GM12878 (cell line): Measurements from ENCODE around the gene PELI2. TPM values are rescaled to one million over a fixed set of nuclear protein-coding genes. Genes with fewer than 3 reads are reported as not detected.

Experiments
- ATAC-seq: fragments of 200-7000 bp; cut with Tn5 transposase; 3 replicates; pipeline ENCODE4 v1.9.1; 2020; ENCODE audit warnings: mild to moderate bottlenecking, moderate library complexity
- BruUV-seq: library from RNA; stranded (reverse); fragments of 400-500 nt; replicated peaks from 2 replicates; lab custom pipeline; 2021; lab: Mats Ljungman, UMichigan
- CTCF ChIA-PET: fragments of 300-600 bp; sonication (Branson Sonifier 250); formaldehyde crosslinking; extraction: SDS; loops from one replicate; lab custom pipeline; 2021; ENCODE audit warnings: inconsistent platforms; lab: Yijun Ruan, JAX
- POLR2A ChIA-PET: fragments of 350-600 bp; formaldehyde crosslinking; extraction: SDS; loops from one replicate; lab custom pipeline; 2021; ENCODE audit warnings: inconsistent platforms; lab: Charles Lee
- RAD21 ChIA-PET: fragments of 300-600 bp; sonication (Branson Sonifier 250); formaldehyde crosslinking; loops from one replicate; lab custom pipeline; 2023; ENCODE audit warnings: antibody characterized with exemption; ENCODE audit not compliant: unreplicated experiment; lab: Charles Lee
- SMC1A ChIA-PET: fragments of 300-600 bp; sonication (Branson Sonifier 250); formaldehyde crosslinking; loops from one replicate; lab custom pipeline; 2023; ENCODE audit not compliant: unreplicated experiment, uncharacterized antibody; lab: Charles Lee
- DNase-seq: peaks from one replicate; pipeline ENCODE4 v3.0.0-alpha.2; 2011; ENCODE audit warnings: low read depth, low spot score
- FAIRE-seq: peaks from 3 replicates; lab custom pipeline; 2011; peaks lifted over from hg19 to GRCh38; lab: Jason Lieb, UNC
- H2AFZ ChIP-seq: 2 replicates; pipeline ENCODE4 v1.6.0; 2011; ENCODE audit warnings: low read depth, low read length, control low read depth; ENCODE audit not compliant: control insufficient read depth
- H3K27ac ChIP-seq: 2 replicates; pipeline ENCODE4 v1.5.1; 2011; ENCODE audit warnings: control low read depth; ENCODE audit not compliant: control insufficient read depth, insufficient read depth
- H3K27me3 ChIP-seq, 2 experiments: replicated peaks in 1 of 2; 2 replicates each; pipeline versions ENCODE4 v1.6.0 to v1.6.1; 2011; ENCODE audit warnings: low read length in 1 of 2; ENCODE audit not compliant: control insufficient read depth in 2 of 2, insufficient read depth in 2 of 2
- H3K36me3 ChIP-seq, 2 experiments: 2 replicates each; pipeline ENCODE4 v1.5.1; 2011; ENCODE audit warnings: low read length in 1 of 2; ENCODE audit not compliant: control insufficient read depth in 2 of 2, insufficient read depth in 2 of 2
- H3K4me1 ChIP-seq: 2 replicates; pipeline ENCODE4 v1.6.1; 2011; ENCODE audit warnings: mild to moderate bottlenecking, low read length, moderate library complexity, mixed read lengths; ENCODE audit not compliant: control insufficient read depth, insufficient read depth
- H3K4me2 ChIP-seq: 2 replicates; pipeline ENCODE4 v1.6.0; 2011; ENCODE audit warnings: control low read depth; ENCODE audit not compliant: control insufficient read depth, insufficient read depth
- H3K4me3 ChIP-seq: fragments of 200-600 bp; sonication (generic); 2 replicates; pipeline ENCODE4 v1.5.1; 2016
- H3K79me2 ChIP-seq: 2 replicates; pipeline ENCODE4 v1.6.0; 2011; ENCODE audit warnings: low read length; ENCODE audit not compliant: control insufficient read depth, insufficient read depth
- H3K9ac ChIP-seq: 2 replicates; pipeline ENCODE4 v1.8.0; 2011; ENCODE audit warnings: low read length, control low read depth, mixed read lengths; ENCODE audit not compliant: control insufficient read depth, insufficient read depth
- H3K9me3 ChIP-seq: replicated peaks from 3 replicates; pipeline ENCODE4 v1.5.1; 2011; ENCODE audit warnings: mild to moderate bottlenecking, low read length; ENCODE audit not compliant: control insufficient read depth, insufficient read depth
- H4K20me1 ChIP-seq: 2 replicates; pipeline ENCODE4 v1.6.0; 2011; ENCODE audit not compliant: control insufficient read depth, insufficient read depth
- BHLHE40 ChIP-seq, 2 experiments: fragments of 450-650 bp in 1 of 2; IDR thresholded peaks; 2 replicates each; pipeline ENCODE4 v1.6.1; 2011 to 2017; ENCODE audit warnings: low read depth in 2 of 2, borderline replicate concordance in 1 of 2, improper control_type of control experiment in 1 of 2, low read length in 1 of 2, mild to moderate bottlenecking in 1 of 2
- E2F8 ChIP-seq: fragments of 450-650 bp; IDR thresholded peaks from 2 replicates; pipeline ENCODE4 v1.6.1; 2018; ENCODE audit warnings: mild to moderate bottlenecking, low read depth, moderate library complexity; ENCODE audit not compliant: partially characterized antibody
- HDAC2 ChIP-seq: fragments of 200-600 bp; sonication (generic); IDR thresholded peaks from 2 replicates; pipeline ENCODE4 v1.6.1; 2017
- ZNF592 ChIP-seq: fragments of 450-650 bp; IDR thresholded peaks from 2 replicates; pipeline ENCODE4 v1.6.1; 2017; ENCODE audit warnings: mild to moderate bottlenecking, moderate library complexity
- ZZZ3 ChIP-seq: IDR thresholded peaks from 2 replicates; pipeline ENCODE4 v1.6.1; 2011; ENCODE audit warnings: low read depth; ENCODE audit not compliant: control insufficient read depth, insufficient read length
- WGBS: methylation state at CpG from one replicate; pipeline ENCODE4 v1.1.6; 2016; ENCODE audit warnings: low lambda C conversion rate; ENCODE audit not compliant: insufficient replicate concordance, insufficient coverage; ENCODE audit errors: missing lambda C conversion rate; 5-methylcytosine and 5-hydroxymethylcytosine counted together
- in situ Hi-C: fragments of 300-500 bp; cut with MboI; formaldehyde crosslinking; loops from 9 replicates; pipeline ENCODE4 v1.14.3; 2018; ENCODE audit warnings: mixed read lengths
- intact Hi-C: fragments of 100-400 bp; cut with micrococcal nuclease; formaldehyde crosslinking; loops from one replicate; pipeline ENCODE4 v1.14.2; 2022; ENCODE audit not compliant: unreplicated experiment
- polyA plus RNA-seq, 11 experiments: library from polyadenylated mRNA; depleted of rRNA in 4 of 11; unstranded in 6 of 11; stranded (reverse) in 5 of 11; fragments of >200 nt; fragmentation: Nextera tagmentation in 4 of 11; fragmentation: Illumina TruSeq in 1 of 11; extraction: Ambion mirVana in 4 of 11; extraction: Trizol in 1 of 11; gene quantifications; 1 replicate in 1 of 11; 2 replicates in 10 of 11; pipeline versions ENCODE4 v1.2.1 to v1.2.3, GENCODE V29; 2011 to 2016; ENCODE audit warnings: inconsistent platforms in 2 of 11, missing spikeins in 2 of 11, low read depth in 1 of 11
- total RNA-seq, 4 experiments: library from RNA; depleted of rRNA in 3 of 4; stranded (reverse); fragments of >200 nt in 3 of 4; fragmentation: Illumina TruSeq in 1 of 4; extraction: Trizol in 1 of 4; gene quantifications; 2 replicates each; pipeline versions ENCODE4 v1.2.1 to v1.2.3, GENCODE V29; 2013 to 2021

The PELI2 gene
- total and polyA plus RNA-seq, 10 of the 15 experiments (the other 5 are each of a cell fraction or from before 2014, with no cell fraction given), result under 0.01 to 0.10 (median 0.01) TPM; not detected in 3

GRCh38 chr14:56334458-56334857 is 216.2 kb downstream of the PELI2 start:
- Histone ChIP-seq H3K4me3 (no peak overlapping the region), H4K20me1 (no peaks in the 10 kb centered on the region), H3K27me3 (no peaks in the 10 kb centered on the region), H3K36me3 (no peaks in the 10 kb centered on the region), H3K9me3 (no peaks in the 10 kb centered on the region), H3K79me2 (no peaks in the 10 kb centered on the region), H2AFZ (no peak overlapping the region), H3K4me1 (no peaks in the 10 kb centered on the region), H3K4me2 (no peak overlapping the region), H3K9ac (no peak overlapping the region), H3K27ac (no peak overlapping the region)
- CTCF ChIA-PET, result no interaction called here
- no TSS peak for BruUV-seq
- in situ Hi-C loops (no loop called here), intact Hi-C loops (no loop called here)
- FAIRE-seq (no peak), ATAC-seq (no peak), DNase-seq (no peak)
- 0% methylated on average over 1 of the region's 1 CpG for WGBS
- POLR2A ChIA-PET, result no interaction called here
- RAD21 ChIA-PET, result interaction anchor here (1.5 kb wide), 1 partner anchor 603 kb away, joined by 4 read pairs; no protein-coding TSS in a partner anchor
- SMC1A ChIA-PET, result interaction anchor here (1.2 kb wide), 1 partner anchor 8 kb away, joined by 3 read pairs; no protein-coding TSS in a partner anchor
- no peak for TF ChIP-seq ZZZ3
- no peak for TF ChIP-seq E2F8

- Histone ChIP-seq H3K36me3 (no peaks in the 10 kb centered on the region), H3K27me3 (no peaks in the 10 kb centered on the region), H3K27ac (no peak overlapping the region), H3K4me1 (no peaks in the 10 kb centered on the region), H2AFZ (no peak overlapping the region), H3K4me2 (no peak overlapping the region), H3K9ac (no peak overlapping the region), H4K20me1 (no peaks in the 10 kb centered on the region), H3K4me3 (no peak overlapping the region), H3K79me2 (no peaks in the 10 kb centered on the region), H3K9me3 (no peaks in the 10 kb centered on the region)
- intact Hi-C loops (no loop called here), in situ Hi-C loops (no loop called here)
- ATAC-seq (no peak), DNase-seq (no peak), FAIRE-seq (no peak)
- WGBS, result 55% methylated on average over 4 of the region's 4 CpGs
- POLR2A ChIA-PET, result no interaction called here
- CTCF ChIA-PET, result interaction anchor here (0.7 to 3.0 kb wide), 7 partner anchors 12 to 900 kb away, joined by 3 to 11 read pairs (median 5); no protein-coding TSS in a partner anchor
- RAD21 ChIA-PET, result interaction anchor here (0.9 kb wide), 1 partner anchor 9 kb away, joined by 3 read pairs; no protein-coding TSS in a partner anchor
- BruUV-seq, result no TSS peak
- SMC1A ChIA-PET, result interaction anchor here (0.9 to 1.6 kb wide), 2 partner anchors 15 to 607 kb away, joined by 3 to 6 read pairs; no protein-coding TSS in a partner anchor
- TF ChIP-seq BHLHE40 (IDR thresholded peaks at IDR 0.05; ENCODE audit: borderline replicate concordance in 1 of 2, low read depth in 2 of 2, low read length in 1 of 2) (no peak), HDAC2 (no peak), ZNF592 (no peak)
Observed at GRCh38 chr14:56338674-56339073, 220.5 kb downstream of the PELI2 start.
